Breast epithelium (tissue), 3 donors: ENCODE measurements around the gene SOD1.

Experiments used
- CTCF ChIP-seq, 3 donors: fragments of 450-650 bp; IDR thresholded peaks; one replicate each; pipeline ENCODE4 v1.5.1; 2016 to 2017; ENCODE audit warnings: antibody characterized with exemption in 3 of 3, mild to moderate bottlenecking in 3 of 3, moderate library complexity in 3 of 3
- POLR2A ChIP-seq: fragments of 450-650 bp; IDR thresholded peaks from one replicate; pipeline ENCODE4 v1.6.1; 2016; ENCODE audit warnings: antibody characterized with exemption, mild to moderate bottlenecking, moderate library complexity
- POLR2AphosphoS5 ChIP-seq, 3 donors: sonication (generic); formaldehyde crosslinking; IDR thresholded peaks; one replicate each; pipeline ENCODE4 v1.6.1; 2017; ENCODE audit warnings: antibody characterized with exemption in 3 of 3

DNA sequence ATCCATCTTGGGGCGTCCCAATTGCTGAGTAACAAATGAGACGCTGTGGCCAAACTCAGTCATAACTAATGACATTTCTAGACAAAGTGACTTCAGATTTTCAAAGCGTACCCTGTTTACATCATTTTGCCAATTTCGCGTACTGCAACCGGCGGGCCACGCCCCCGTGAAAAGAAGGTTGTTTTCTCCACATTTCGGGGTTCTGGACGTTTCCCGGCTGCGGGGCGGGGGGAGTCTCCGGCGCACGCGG, 282 bp upstream of the SOD1 start:
- TF ChIP-seq POLR2A, result no peak
- no peak for TF ChIP-seq CTCF (IDR thresholded peaks at IDR 0.05)
- TF ChIP-seq POLR2AphosphoS5 (IDR thresholded peaks at IDR 0.05), result no peak
